H1 (cell line): ENCODE results near the gene SPINK4. TPM values are rescaled to one million over a fixed set of nuclear protein-coding genes. Genes with fewer than 3 reads are reported as not detected.

Experiments used
- CTCF ChIA-PET: fragments of 300-600 bp; sonication (Branson Sonifier 250); formaldehyde crosslinking; loops from one replicate; lab custom pipeline; 2021; ENCODE audit not compliant: partially characterized antibody; lab: Charles Lee
- POLR2A ChIA-PET: fragments of 300-600 bp; sonication (Branson Sonifier 250); formaldehyde crosslinking; loops from one replicate; lab custom pipeline; 2021; ENCODE audit warnings: inconsistent platforms; ENCODE audit not compliant: partially characterized antibody; lab: Charles Lee
- DNase-seq, 2 experiments: peaks; one replicate each; pipeline versions ENCODE4 v3.0.0 to v3.0.0-alpha.2; 2010 to 2022; ENCODE audit warnings: low spot score in 2 of 2, low read depth in 1 of 2, mixed read lengths in 1 of 2
- FAIRE-seq: peaks from 2 replicates; lab custom pipeline; 2011; peaks lifted over from hg19 to GRCh38; lab: Jason Lieb, UNC
- H2AFZ ChIP-seq: 2 replicates; pipeline ENCODE4 v1.8.1; 2012; ENCODE audit warnings: low read length, inconsistent platforms
- H2AK5ac ChIP-seq: 2 replicates; pipeline ENCODE4 v1.6.1; 2013; ENCODE audit warnings: low read depth, low read length
- H2BK120ac ChIP-seq: replicated peaks from 2 replicates; pipeline ENCODE3; 2013; ENCODE audit warnings: low read depth, low read length, inconsistent platforms
- H2BK12ac ChIP-seq: 2 replicates; pipeline ENCODE4 v1.6.1; 2013; ENCODE audit warnings: low read depth, low read length
- H2BK15ac ChIP-seq: 2 replicates; pipeline ENCODE4 v1.6.1; 2013; ENCODE audit warnings: low read length
- H2BK20ac ChIP-seq: 2 replicates; pipeline ENCODE4 v1.6.1; 2013; ENCODE audit warnings: low read length
- H2BK5ac ChIP-seq: 2 replicates; pipeline ENCODE4 v1.6.1; 2013; ENCODE audit warnings: low read depth, low read length
- H3K14ac ChIP-seq: 2 replicates; pipeline ENCODE4 v1.6.1; 2013; ENCODE audit warnings: inconsistent platforms; ENCODE audit not compliant: insufficient read length
- H3K18ac ChIP-seq: 2 replicates; pipeline ENCODE4 v1.6.1; 2013; ENCODE audit warnings: low read length; ENCODE audit errors: extremely low read depth
- H3K23ac ChIP-seq: 2 replicates; pipeline ENCODE4 v1.6.1; 2013; ENCODE audit warnings: inconsistent platforms; ENCODE audit not compliant: insufficient read length
- H3K23me2 ChIP-seq: 2 replicates; pipeline ENCODE4 v1.6.1; 2013; ENCODE audit warnings: low read depth, low read length
- H3K27ac ChIP-seq: 2 replicates; pipeline ENCODE4 v1.6.1; 2011; ENCODE audit warnings: low read depth, low read length, inconsistent platforms
- H3K27me3 ChIP-seq, 4 experiments: replicated peaks in 1 of 4; 1 replicate in 1 of 4; 2 replicates in 3 of 4; pipeline versions ENCODE4 v1.6.1 to v1.8.1; 2011 to 2013; ENCODE audit warnings: low read length in 3 of 4, mild to moderate bottlenecking in 3 of 4, inconsistent platforms in 2 of 4, mixed read lengths in 2 of 4, moderate library complexity in 1 of 4; ENCODE audit not compliant: control insufficient read depth in 3 of 4, insufficient read depth in 3 of 4; ENCODE audit errors: extremely low read depth in 1 of 4
- H3K36me3 ChIP-seq, 4 experiments: 2 replicates each; pipeline versions ENCODE4 v1.6.1 to v1.8.1; 2011 to 2013; ENCODE audit warnings: mild to moderate bottlenecking in 4 of 4, low read length in 3 of 4, moderate library complexity in 2 of 4, control low read depth in 1 of 4, inconsistent platforms in 1 of 4; ENCODE audit not compliant: insufficient read depth in 4 of 4, control insufficient read depth in 2 of 4
- H3K4ac ChIP-seq: replicated peaks from 2 replicates; pipeline ENCODE3; 2013; ENCODE audit warnings: low read length, low read depth, mixed read lengths, inconsistent platforms; ENCODE audit not compliant: insufficient read length
- H3K4me1 ChIP-seq, 4 experiments: replicated peaks in 1 of 4; 1 replicate in 1 of 4; 2 replicates in 3 of 4; pipeline versions ENCODE4 v1.6.1 to v1.8.1; 2011 to 2013; ENCODE audit warnings: low read length in 3 of 4, inconsistent platforms in 2 of 4, mixed read lengths in 1 of 4; ENCODE audit not compliant: insufficient read depth in 4 of 4, control insufficient read depth in 3 of 4
- H3K4me2 ChIP-seq, 2 experiments: 2 replicates each; pipeline versions ENCODE4 v1.6.1 to v1.8.1; 2011 to 2013; ENCODE audit warnings: low read depth in 2 of 2, low read length in 2 of 2, control low read depth in 1 of 2, inconsistent platforms in 1 of 2, mild to moderate bottlenecking in 1 of 2; ENCODE audit not compliant: insufficient read depth in 1 of 2
- H3K4me3 ChIP-seq, 4 experiments: fragments of 200-600, 300-600 bp in 1 of 4; sonication (generic), shearing (Covaris generic), sonication (Bioruptor Twin) in 1 of 4; 2 replicates each; pipeline versions ENCODE4 v1.5.1 to v1.8.1; 2011 to 2016; ENCODE audit warnings: low read length in 4 of 4, low read depth in 3 of 4, control low read depth in 2 of 4, inconsistent platforms in 2 of 4, mild to moderate bottlenecking in 2 of 4, mixed read lengths in 1 of 4, moderate library complexity in 1 of 4; ENCODE audit not compliant: insufficient read depth in 2 of 4; ENCODE audit errors: extremely low read depth in 1 of 4
- H3K56ac ChIP-seq: replicated peaks from 2 replicates; pipeline ENCODE3; 2013; ENCODE audit warnings: low read depth, mild to moderate bottlenecking, mixed read lengths, low read length, inconsistent platforms; ENCODE audit not compliant: insufficient read length
- H3K79me1 ChIP-seq: 2 replicates; pipeline ENCODE4 v1.6.1; 2013; ENCODE audit warnings: low read depth, low read length, control low read depth
- H3K79me2 ChIP-seq, 2 experiments: 2 replicates each; pipeline versions ENCODE4 v1.6.1 to v1.8.1; 2012 to 2013; ENCODE audit warnings: low read length in 2 of 2, mild to moderate bottlenecking in 2 of 2, inconsistent platforms in 1 of 2; ENCODE audit not compliant: insufficient read depth in 2 of 2, control insufficient read depth in 1 of 2
- H3K9ac ChIP-seq, 4 experiments: replicated peaks in 1 of 4; 1 replicate in 1 of 4; 2 replicates in 3 of 4; pipeline versions ENCODE4 v1.6.1 to v1.8.1; 2011 to 2013; ENCODE audit warnings: low read depth in 3 of 4, low read length in 3 of 4, control low read depth in 2 of 4, mild to moderate bottlenecking in 2 of 4, moderate library complexity in 2 of 4, inconsistent platforms in 1 of 4; ENCODE audit errors: extremely low read depth in 1 of 4
- H3K9me3 ChIP-seq, 2 experiments: 2 replicates each; pipeline versions ENCODE4 v1.6.1 to v1.8.1; 2012 to 2013; ENCODE audit warnings: mild to moderate bottlenecking in 2 of 2, moderate library complexity in 2 of 2, control low read depth in 1 of 2, inconsistent platforms in 1 of 2, low read depth in 1 of 2, low read length in 1 of 2, mixed read lengths in 1 of 2; ENCODE audit not compliant: insufficient read depth in 2 of 2
- H4K20me1 ChIP-seq, 2 experiments: replicated peaks in 1 of 2; 2 replicates each; pipeline versions ENCODE3 to v1.8.1; 2011 to 2013; ENCODE audit warnings: inconsistent platforms in 2 of 2, low read length in 2 of 2, mild to moderate bottlenecking in 1 of 2; ENCODE audit not compliant: insufficient read depth in 2 of 2, control insufficient read depth in 1 of 2
- H4K5ac ChIP-seq: 2 replicates; pipeline ENCODE4 v1.6.1; 2013; ENCODE audit warnings: low read length, low read depth, mixed read lengths, inconsistent platforms; ENCODE audit not compliant: insufficient read length
- H4K8ac ChIP-seq: 2 replicates; pipeline ENCODE4 v1.8.0; 2013; ENCODE audit warnings: mild to moderate bottlenecking, moderate library complexity, low read length, inconsistent platforms; ENCODE audit not compliant: insufficient read depth; ENCODE audit errors: extremely low read depth
- H4K91ac ChIP-seq: replicated peaks from 2 replicates; pipeline ENCODE3; 2013; ENCODE audit warnings: low read length, mixed read lengths, inconsistent platforms; ENCODE audit not compliant: insufficient read length
- BACH1 ChIP-seq: IDR thresholded peaks from 2 replicates; pipeline ENCODE4 v1.6.1; 2012; ENCODE audit warnings: low read length, improper control_type of control experiment
- CHD1 ChIP-seq: IDR thresholded peaks from 2 replicates; pipeline ENCODE4 v1.6.1; 2012; ENCODE audit warnings: low read depth, low read length, improper control_type of control experiment
- HDAC2 ChIP-seq, 2 experiments: fragments of 300-600 bp in 1 of 2; sonication (generic) in 1 of 2; IDR thresholded peaks; 2 replicates each; pipeline ENCODE4 v1.6.1; 2011 to 2012; ENCODE audit warnings: low read depth in 2 of 2, low read length in 2 of 2, mild to moderate bottlenecking in 2 of 2, moderate library complexity in 2 of 2, borderline replicate concordance in 1 of 2, inconsistent platforms in 1 of 2
- HDAC6 ChIP-seq: IDR thresholded peaks from one replicate; pipeline ENCODE4 v1.7.1; 2012; ENCODE audit warnings: low read depth, mild to moderate bottlenecking, inconsistent platforms, low read length, moderate library complexity
- JUN ChIP-seq: IDR thresholded peaks from 2 replicates; pipeline ENCODE4 v1.6.1; 2011; ENCODE audit warnings: low read depth, mild to moderate bottlenecking, improper control_type of control experiment, low read length
- JUND ChIP-seq: IDR thresholded peaks from 2 replicates; pipeline ENCODE4 v1.6.1; 2011; ENCODE audit warnings: mild to moderate bottlenecking, improper control_type of control experiment, low read length
- KDM5A ChIP-seq: fragments of 200-600 bp; IDR thresholded peaks from 2 replicates; pipeline ENCODE4 v1.7.1; 2012; ENCODE audit warnings: mild to moderate bottlenecking, low read length, inconsistent platforms, mixed read lengths
- NANOG ChIP-seq: IDR thresholded peaks from 2 replicates; pipeline ENCODE4 v1.6.1; 2011; ENCODE audit warnings: low read length, low read depth, mild to moderate bottlenecking, inconsistent platforms; ENCODE audit not compliant: insufficient read depth, poor library complexity, severe bottlenecking
- TAF1 ChIP-seq: IDR thresholded peaks from 2 replicates; pipeline ENCODE4 v1.6.1; 2011; ENCODE audit warnings: mild to moderate bottlenecking, low read depth, low read length
- TEAD4 ChIP-seq: IDR thresholded peaks from 2 replicates; pipeline ENCODE4 v1.6.1; 2012; ENCODE audit warnings: low read depth, low read length, inconsistent platforms, mixed read lengths
- WGBS, 2 experiments: shearing (Covaris generic) in 1 of 2; methylation state at CpG; one replicate each; pipeline versions ENCODE4 v1.1.6 to v1.1.7; 2013 to 2015; ENCODE audit warnings: low lambda C conversion rate in 2 of 2, mixed read lengths in 2 of 2, inconsistent platforms in 1 of 2, low coverage in 1 of 2, missing lambda C conversion rate in 1 of 2; ENCODE audit not compliant: insufficient replicate concordance in 2 of 2, insufficient coverage in 1 of 2, insufficient read length in 1 of 2; ENCODE audit errors: extremely low coverage in 1 of 2, missing lambda C conversion rate in 1 of 2; 5-methylcytosine and 5-hydroxymethylcytosine counted together
- polyA plus RNA-seq, 7 experiments: library from polyadenylated mRNA; depleted of rRNA in 3 of 7; stranded (reverse) in 5 of 7; unstranded in 2 of 7; fragments of >200 nt in 5 of 7; fragments of 200-250 nt in 2 of 7; gene quantifications; 1 replicate in 5 of 7; 2 replicates in 1 of 7; 4 replicates in 1 of 7; pipeline versions ENCODE4 v1.2.1 to v1.2.3, GENCODE V29; 2011 to 2013; ENCODE audit warnings: missing spikeins in 2 of 7, mixed read lengths in 2 of 7
- total RNA-seq: library from RNA; stranded (reverse); fragmentation: NEBNext Ultra II Directional; extraction: Animal tissue kit (Norgen Biotek cat#: 25700); gene quantifications from 2 replicates; pipeline ENCODE4 v1.2.1, GENCODE V29; 2021
- TF ChIP-seq, protein P1 (sequence below): IDR thresholded peaks from 2 replicates; pipeline ENCODE4 v1.6.1; 2012; ENCODE audit warnings: low read length, inconsistent platforms
- TF ChIP-seq, protein P2 (sequence below): IDR thresholded peaks from 2 replicates; pipeline ENCODE4 v1.6.1; 2012; ENCODE audit warnings: inconsistent platforms

SPINK4 gene
- total and polyA plus RNA-seq, 2 of the 8 experiments (the other 6 are each of a cell fraction or from before 2014, with no cell fraction given), result not detected

DNA sequence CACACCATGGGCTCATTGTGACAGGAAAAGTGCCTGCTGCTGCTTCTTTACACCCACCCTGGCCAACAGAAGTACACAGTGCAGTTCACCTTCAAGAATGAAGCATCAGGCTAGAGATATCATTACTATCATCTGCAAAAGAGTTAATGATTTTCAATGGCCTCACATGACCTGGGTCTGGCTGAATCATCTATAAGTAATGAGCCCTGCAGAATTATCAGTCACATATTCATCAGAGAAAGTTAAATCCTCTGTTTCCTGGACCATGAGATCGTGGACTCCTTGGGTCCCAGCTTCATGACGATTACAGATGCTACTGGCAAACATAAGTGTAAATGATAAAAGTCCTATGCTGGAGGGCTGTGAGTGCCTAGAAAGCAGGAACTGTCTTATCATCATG is 16.3 kb downstream of the SPINK4 start:
- no peak overlapping the region for H3K4me3 ChIP-seq
- no peak for DNase-seq
- H2BK15ac ChIP-seq, result no peak overlapping the region
- H3K56ac ChIP-seq, result no peak overlapping the region
- no peak overlapping the region for H3K18ac ChIP-seq
- no peaks in the 10 kb centered on the region for H3K27me3 ChIP-seq
- no peak overlapping the region for H3K23ac ChIP-seq
- no peak overlapping the region for H3K4ac ChIP-seq
- no peaks in the 10 kb centered on the region for H3K23me2 ChIP-seq
- H3K9me3 ChIP-seq, result no peaks in the 10 kb centered on the region
- no peak overlapping the region for H3K9ac ChIP-seq
- H3K4me2 ChIP-seq, result no peak overlapping the region
- CTCF ChIA-PET, result no interaction called here
- H3K27ac ChIP-seq, result no peak overlapping the region
- no peak overlapping the region for H2BK20ac ChIP-seq
- H2AFZ ChIP-seq, result no peak overlapping the region
- no peak overlapping the region for H2AK5ac ChIP-seq
- H3K4me1 ChIP-seq, result no peaks in the 10 kb centered on the region
- H3K79me2 ChIP-seq, result no peaks in the 10 kb centered on the region
- peaks cover 1 to 2% of the 10 kb centered on the region in 2 experiments for H4K20me1 ChIP-seq
- H4K5ac ChIP-seq, result no peak overlapping the region
- WGBS, 2 experiments, result 93% methylated on average over 2 of the region's 2 CpGs; no CpG with 5 or more reads in 1 of the 2 experiments
- H3K79me1 ChIP-seq, result no peaks in the 10 kb centered on the region
- POLR2A ChIA-PET, result no interaction called here
- H4K91ac ChIP-seq, result no peak overlapping the region
- H3K36me3 ChIP-seq, result peaks cover 48 to 80% (median 69%) of the 10 kb centered on the region in 4 experiments
- H3K14ac ChIP-seq, result no peak overlapping the region
- H4K8ac ChIP-seq, result no peak overlapping the region
- no peak overlapping the region for H2BK5ac ChIP-seq
- no peak for FAIRE-seq
- no peak overlapping the region for H2BK12ac ChIP-seq
- H2BK120ac ChIP-seq, result no peak overlapping the region
- TF ChIP-seq, protein P1, sequence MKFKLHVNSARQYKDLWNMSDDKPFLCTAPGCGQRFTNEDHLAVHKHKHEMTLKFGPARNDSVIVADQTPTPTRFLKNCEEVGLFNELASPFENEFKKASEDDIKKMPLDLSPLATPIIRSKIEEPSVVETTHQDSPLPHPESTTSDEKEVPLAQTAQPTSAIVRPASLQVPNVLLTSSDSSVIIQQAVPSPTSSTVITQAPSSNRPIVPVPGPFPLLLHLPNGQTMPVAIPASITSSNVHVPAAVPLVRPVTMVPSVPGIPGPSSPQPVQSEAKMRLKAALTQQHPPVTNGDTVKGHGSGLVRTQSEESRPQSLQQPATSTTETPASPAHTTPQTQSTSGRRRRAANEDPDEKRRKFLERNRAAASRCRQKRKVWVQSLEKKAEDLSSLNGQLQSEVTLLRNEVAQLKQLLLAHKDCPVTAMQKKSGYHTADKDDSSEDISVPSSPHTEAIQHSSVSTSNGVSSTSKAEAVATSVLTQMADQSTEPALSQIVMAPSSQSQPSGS, result no peak
- TF ChIP-seq, protein P2, sequence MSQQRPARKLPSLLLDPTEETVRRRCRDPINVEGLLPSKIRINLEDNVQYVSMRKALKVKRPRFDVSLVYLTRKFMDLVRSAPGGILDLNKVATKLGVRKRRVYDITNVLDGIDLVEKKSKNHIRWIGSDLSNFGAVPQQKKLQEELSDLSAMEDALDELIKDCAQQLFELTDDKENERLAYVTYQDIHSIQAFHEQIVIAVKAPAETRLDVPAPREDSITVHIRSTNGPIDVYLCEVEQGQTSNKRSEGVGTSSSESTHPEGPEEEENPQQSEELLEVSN, result no peak
- no peak for TF ChIP-seq CHD1
- no peak for TF ChIP-seq HDAC6
- no peak for TF ChIP-seq NANOG
- TF ChIP-seq TEAD4, result no peak
- TF ChIP-seq JUND, result no peak
- TF ChIP-seq JUN, result no peak
- no peak for TF ChIP-seq TAF1
- no peak for TF ChIP-seq BACH1
- TF ChIP-seq HDAC2 (IDR thresholded peaks at IDR 0.05; ENCODE audit: borderline replicate concordance in 1 of 2, low read depth in 2 of 2, low read length in 2 of 2), result no peak
- TF ChIP-seq KDM5A, result no peak
